ENCODE results near the gene PPM1J. TPM values are rescaled to one million over a fixed set of nuclear protein-coding genes. Genes with fewer than 3 reads are reported as not detected.
"Not testable (repeated sequence)": the region's sequence is repeated elsewhere in the genome, so short reads cannot be mapped to it uniquely, and the experiment has no call there.

Gene PPM1J
- 2.5 and 2.6 TPM in 2 replicates for total RNA-seq

- DNase-seq (ENCODE audit: low read depth) = peak; percentile 89
Measured at GRCh38 chr1:112715264-112716053, at the start of gene PPM1J. PPM1J (minus strand) TSS chr1:112715332; CDS start chr1:112715301, 31 bp downstream.

- peak; percentile 50 for DNase-seq (ENCODE audit: low read depth)
Measured at GRCh38 chr1:112762541-112763500, 47.7 kb upstream of the PPM1J start.

GRCh38 chr1:112761714-112762480 is 46.8 kb upstream of the PPM1J start:
- DNase-seq (ENCODE audit: low read depth) = no peak

- no peak for DNase-seq (ENCODE audit: low read depth)
Measured at GRCh38 chr1:112759228-112759627, 44.1 kb upstream of the PPM1J start.

- no peak for DNase-seq (ENCODE audit: low read depth)
Measured at GRCh38 chr1:112754116-112754628, 39.0 kb upstream of the PPM1J start.

GRCh38 chr1:112748396-112748795 is 33.3 kb upstream of the PPM1J start:
- no peak for DNase-seq (ENCODE audit: low read depth)

- peak; percentile 25 for DNase-seq (ENCODE audit: low read depth)
Measured at GRCh38 chr1:112744009-112744578, 29.0 kb upstream of the PPM1J start.

- DNase-seq (ENCODE audit: low read depth) = no peak
Measured at GRCh38 chr1:112743174-112744008, 28.3 kb upstream of the PPM1J start.

- no peak for DNase-seq (ENCODE audit: low read depth)
Measured at GRCh38 chr1:112737573-112737972, 22.4 kb upstream of the PPM1J start.

- peak; percentile 94 for DNase-seq (ENCODE audit: low read depth)
Measured at GRCh38 chr1:112735752-112736151, 20.6 kb upstream of the PPM1J start.

GRCh38 chr1:112731451-112731850 is 16.3 kb upstream of the PPM1J start:
- no peak for DNase-seq (ENCODE audit: low read depth)

GRCh38 chr1:112729909-112730308 is 14.8 kb upstream of the PPM1J start:
- no peak for DNase-seq (ENCODE audit: low read depth)

- DNase-seq (ENCODE audit: low read depth) = not testable (repeated sequence)
Measured at GRCh38 chr1:112729011-112729410, 13.9 kb upstream of the PPM1J start.

GRCh38 chr1:112728306-112728971 is 13.3 kb upstream of the PPM1J start:
- not testable (repeated sequence) for DNase-seq (ENCODE audit: low read depth)

- no peak for DNase-seq (ENCODE audit: low read depth)
Measured at GRCh38 chr1:112727716-112728115, 12.6 kb upstream of the PPM1J start.

GRCh38 chr1:112724240-112724639 is 9.1 kb upstream of the PPM1J start:
- DNase-seq (ENCODE audit: low read depth) = not testable (repeated sequence)

- DNase-seq (ENCODE audit: low read depth) = no peak
Measured at GRCh38 chr1:112723511-112723839, 8.3 kb upstream of the PPM1J start.

- DNase-seq (ENCODE audit: low read depth) = no peak
Measured at GRCh38 chr1:112722601-112723510, 7.7 kb upstream of the PPM1J start.

All from renal cortical epithelial cell (primary cell).